Measurements from ENCODE around the gene PRKN.

The PRKN gene

DNA sequence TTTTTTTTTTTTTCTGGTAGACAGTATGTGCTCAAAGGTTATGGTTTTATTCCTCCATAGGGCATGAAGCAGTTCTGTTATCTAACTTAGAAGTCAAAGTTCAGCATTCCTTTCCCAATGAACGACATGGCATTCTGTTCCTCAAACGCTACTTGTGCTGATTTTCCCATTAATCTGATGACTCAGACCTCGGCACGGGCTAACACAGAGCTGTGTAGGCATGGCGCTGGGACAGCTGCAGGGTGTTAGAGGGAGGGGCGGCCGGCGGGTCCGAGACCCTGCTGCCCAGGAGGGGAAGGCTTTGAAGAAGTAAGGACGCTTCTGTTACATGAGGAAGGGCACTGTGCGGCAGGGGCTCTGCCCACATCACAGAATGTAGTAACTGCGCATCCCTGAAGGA, 1360.1 kb downstream of the PRKN start:
- DNase-seq (ENCODE audit: insufficient read length, low spot score): no peak
- FAIRE-seq: no peak
- TF ChIP-seq POLR2A (IDR thresholded peaks at IDR 0.05; ENCODE audit: low read depth, low read length): no peak

DNA sequence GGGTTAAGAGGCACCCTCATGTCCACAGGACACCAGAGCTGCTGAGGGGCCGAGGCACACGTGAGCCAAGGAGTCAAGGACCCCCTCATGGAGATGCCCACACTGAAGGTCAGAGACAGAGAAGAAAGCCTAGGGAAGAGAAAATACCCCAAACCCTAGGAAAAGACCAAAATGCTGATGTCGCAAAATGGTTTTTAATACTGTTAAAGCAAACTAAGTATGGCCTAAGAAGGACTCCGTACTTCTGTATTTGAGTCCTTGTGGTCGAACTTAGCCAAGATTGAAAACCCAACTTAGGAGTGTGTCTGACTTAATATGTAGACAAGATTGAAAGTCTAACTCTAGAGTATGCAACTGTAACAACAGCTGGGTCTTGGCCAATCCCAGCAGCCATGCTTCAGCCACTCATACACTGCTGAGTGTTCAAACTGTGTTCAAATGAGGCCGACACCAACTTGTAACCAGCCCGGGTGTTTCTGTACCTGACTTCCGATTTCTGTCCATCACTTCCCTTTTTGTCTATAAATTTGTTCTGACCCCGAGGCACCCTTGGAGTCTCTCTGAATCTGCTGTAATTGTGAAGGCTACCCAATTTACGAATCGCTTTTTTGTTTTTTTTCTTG, 1361.2 kb downstream of the PRKN start:
- no peak for DNase-seq (ENCODE audit: insufficient read length, low spot score)
- FAIRE-seq: no peak
- no peak for TF ChIP-seq POLR2A (IDR thresholded peaks at IDR 0.05; ENCODE audit: low read depth, low read length)

DNA sequence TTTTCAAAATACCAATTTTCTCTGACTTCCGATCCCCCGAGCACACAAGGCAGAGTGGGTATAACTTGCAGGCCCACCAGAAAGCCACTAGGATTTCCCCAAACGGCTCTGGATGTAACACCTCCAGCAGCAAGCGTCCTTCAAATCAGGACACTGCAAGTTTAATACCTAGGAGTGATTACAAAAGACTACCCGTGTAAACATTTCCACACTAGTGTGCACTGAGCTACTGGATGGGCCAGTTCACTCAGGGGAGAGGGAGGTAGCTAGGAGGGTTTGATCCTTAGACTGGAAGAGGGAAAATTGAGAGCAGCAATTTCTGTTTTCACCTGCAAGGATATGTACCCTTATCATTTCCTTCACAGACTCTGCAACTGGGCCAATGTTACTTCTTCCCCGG, 1361.9 kb downstream of the PRKN start:
- DNase-seq (ENCODE audit: insufficient read length, low spot score) (no peak), FAIRE-seq (no peak)
- no peak for TF ChIP-seq POLR2A (IDR thresholded peaks at IDR 0.05; ENCODE audit: low read depth, low read length)

DNA sequence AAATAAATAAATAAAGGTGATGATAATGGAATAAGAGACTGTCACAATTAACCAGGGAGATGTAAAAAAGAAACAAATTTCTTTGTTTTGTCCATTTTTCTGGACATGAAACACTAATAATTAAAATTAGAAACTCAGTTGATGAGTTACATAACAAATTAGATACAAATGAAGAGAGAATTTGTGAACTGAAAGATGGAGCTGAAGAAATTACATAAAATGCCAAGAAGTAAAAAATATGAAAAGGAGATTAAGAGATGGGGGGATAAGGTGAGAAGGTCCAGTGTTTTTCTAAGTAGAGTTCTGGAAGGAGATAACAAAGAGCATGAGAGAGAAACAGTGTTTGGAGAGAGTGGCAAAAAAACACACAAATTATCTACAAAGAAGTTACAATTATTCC, 1364.3 kb downstream of the PRKN start:
- TF ChIP-seq POLR2A (IDR thresholded peaks at IDR 0.05; ENCODE audit: low read depth, low read length): no peak
- DNase-seq (ENCODE audit: insufficient read length, low spot score) (no peak), FAIRE-seq (no peak)

DNA sequence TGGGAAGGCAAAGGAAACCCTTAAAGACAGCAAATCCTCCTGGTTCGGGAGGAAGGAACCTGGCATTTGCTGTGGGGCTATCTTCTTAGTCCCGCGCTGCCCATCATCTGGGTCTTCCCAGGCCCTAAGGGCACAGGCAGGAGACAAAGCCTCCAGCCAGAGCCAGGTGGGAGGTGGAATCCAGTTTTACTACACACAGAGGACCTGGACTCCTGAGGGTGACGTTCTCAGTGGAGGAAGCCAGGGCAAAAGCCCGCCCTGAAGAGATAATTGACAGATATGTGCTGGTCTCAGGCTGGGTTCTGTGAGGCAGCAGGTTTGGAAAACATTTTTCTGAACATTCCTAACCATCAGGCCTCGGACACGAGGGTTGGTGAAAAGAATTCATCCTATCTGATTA, 1365.3 kb downstream of the PRKN start:
- TF ChIP-seq POLR2A (IDR thresholded peaks at IDR 0.05; ENCODE audit: low read depth, low read length): no peak
- DNase-seq (ENCODE audit: insufficient read length, low spot score) (no peak), FAIRE-seq (no peak)

DNA sequence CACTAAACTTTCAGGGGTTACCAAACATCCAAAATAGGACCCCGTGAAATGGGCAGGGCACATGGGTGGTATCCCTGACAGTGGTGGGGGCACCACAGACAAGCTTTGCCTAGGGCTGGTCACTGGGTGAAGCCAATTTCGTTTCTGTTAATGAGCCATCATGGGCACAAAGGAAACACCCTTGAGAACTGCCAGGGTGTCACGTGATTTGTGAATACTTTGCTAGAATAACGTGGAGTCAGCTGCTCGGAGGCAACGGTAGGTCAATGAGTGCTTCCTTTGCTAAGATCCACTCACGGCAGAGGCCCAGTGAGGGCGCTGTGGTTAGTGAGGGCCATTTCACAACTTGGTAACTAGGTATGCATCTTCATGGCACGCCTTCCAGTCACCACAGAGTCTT, 1366.0 kb downstream of the PRKN start:
- FAIRE-seq (no peak), DNase-seq (ENCODE audit: insufficient read length, low spot score) (no peak)
- no peak for TF ChIP-seq POLR2A (IDR thresholded peaks at IDR 0.05; ENCODE audit: low read depth, low read length)

DNA sequence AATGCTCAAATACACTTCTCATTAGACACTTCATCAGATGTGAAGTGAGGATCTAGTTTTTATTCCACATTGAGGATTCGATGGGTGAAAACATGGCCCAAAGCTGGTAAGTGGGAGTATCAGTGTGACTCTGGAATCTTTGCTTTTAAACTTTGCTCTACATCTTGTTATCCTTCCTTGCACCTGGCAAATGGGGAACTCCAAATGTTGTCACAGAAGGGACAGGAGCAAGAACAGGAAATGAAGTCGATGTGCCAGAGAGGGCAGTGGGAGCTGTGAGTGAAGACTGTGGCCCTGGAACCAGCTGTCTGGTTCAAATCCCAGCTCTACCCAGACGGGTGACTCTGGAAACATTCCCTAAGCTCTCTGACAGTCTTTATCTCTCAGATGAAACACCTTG, 1367.0 kb downstream of the PRKN start:
- TF ChIP-seq POLR2A (IDR thresholded peaks at IDR 0.05; ENCODE audit: low read depth, low read length): no peak
- DNase-seq (ENCODE audit: insufficient read length, low spot score): no peak
- FAIRE-seq: no peak

DNA sequence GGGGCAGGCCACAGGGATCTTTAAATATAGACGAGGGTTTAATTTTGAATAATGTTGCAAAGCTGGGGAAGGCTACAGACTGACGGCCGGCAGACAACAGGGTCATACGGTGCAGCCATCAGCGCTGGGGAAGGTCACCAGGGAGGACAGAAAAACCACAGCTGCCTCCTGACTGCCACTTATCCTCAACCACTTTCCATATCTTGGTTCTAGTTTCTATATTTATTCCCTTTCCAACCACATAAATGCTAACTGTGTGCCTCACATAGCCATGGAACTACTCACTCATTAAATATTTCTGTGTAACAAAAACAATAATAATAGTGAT, 1368.0 kb downstream of the PRKN start:
- DNase-seq (ENCODE audit: insufficient read length, low spot score): no peak
- FAIRE-seq: no peak
- TF ChIP-seq POLR2A (IDR thresholded peaks at IDR 0.05; ENCODE audit: low read depth, low read length): no peak

DNA sequence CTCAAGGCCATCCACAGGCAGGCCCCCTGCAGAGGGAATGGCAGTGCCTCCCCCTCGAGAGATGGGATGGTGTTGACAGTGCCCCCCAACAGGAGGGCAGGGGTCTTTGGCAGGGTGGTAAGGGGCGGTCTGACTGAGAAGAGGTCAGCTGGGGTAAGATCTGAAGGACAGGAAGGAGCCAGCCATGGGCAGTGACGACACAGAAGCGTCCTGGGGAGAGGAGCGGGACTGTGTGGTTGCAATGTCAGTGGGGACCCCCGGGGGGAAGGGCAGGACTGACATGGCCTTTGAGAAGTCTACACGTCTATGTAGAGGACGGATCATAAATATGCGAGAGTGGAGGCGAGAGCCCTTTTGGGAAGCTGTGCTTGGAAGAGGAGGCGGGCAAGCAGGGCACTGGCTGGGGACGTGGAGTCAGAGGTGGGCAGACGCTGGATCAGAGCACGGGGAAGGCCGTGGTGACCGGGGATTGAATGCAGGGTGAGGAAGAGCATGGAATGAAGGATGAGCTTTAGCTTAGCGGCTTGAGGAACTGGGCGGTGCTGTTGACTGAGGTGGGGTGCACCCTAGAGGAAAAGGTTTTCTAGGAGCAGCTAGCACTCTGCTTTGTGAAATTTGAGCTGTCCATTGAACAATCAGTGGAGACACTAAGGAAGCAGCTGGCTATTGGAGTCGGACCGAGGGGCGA, 1371.3 kb downstream of the PRKN start:
- no peak for TF ChIP-seq POLR2A (IDR thresholded peaks at IDR 0.05; ENCODE audit: low read depth, low read length)
- DNase-seq (ENCODE audit: insufficient read length, low spot score) (no peak), FAIRE-seq (no peak)

DNA sequence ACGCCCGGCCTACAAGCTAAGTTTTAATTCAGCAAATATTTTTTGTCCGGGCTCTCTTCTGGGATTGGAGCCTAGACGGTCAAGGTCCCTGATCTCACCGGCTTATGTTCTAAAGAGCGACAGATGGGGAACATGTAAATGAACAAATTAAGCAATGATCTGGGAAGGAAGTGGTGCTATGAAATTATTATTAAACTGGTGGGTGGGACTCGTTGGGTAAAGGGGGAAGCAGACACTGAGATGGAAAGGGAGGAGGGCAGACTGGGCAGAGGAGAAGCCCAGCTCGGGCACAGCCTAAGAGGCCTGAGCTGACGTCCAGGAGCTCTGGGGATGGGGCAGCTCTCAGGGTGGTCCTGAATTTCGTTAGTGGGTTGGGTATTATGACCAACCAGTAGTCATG, 1371.9 kb downstream of the PRKN start:
- TF ChIP-seq POLR2A (IDR thresholded peaks at IDR 0.05; ENCODE audit: low read depth, low read length): no peak
- no peak for DNase-seq (ENCODE audit: insufficient read length, low spot score)
- no peak for FAIRE-seq

DNA sequence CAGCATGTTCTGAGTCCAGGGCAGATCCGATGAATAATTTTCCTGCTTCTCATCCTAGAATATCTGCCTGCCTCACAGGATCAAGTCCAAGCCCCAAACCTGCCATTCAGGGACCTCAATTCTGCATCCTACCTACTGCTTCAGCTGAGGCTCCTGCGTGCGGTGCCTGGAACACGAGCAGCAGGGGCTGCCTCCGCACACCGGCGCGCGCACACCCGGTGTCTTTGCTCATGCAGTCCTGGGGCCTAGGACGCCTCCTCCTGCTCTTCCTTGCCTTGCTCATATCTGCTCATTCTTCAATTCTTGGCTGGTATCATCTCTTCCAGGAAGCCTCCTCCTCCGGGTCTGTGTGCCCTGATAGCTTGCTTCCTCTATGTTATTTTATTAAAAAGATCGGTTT, 1372.6 kb downstream of the PRKN start:
- no peak for DNase-seq (ENCODE audit: insufficient read length, low spot score)
- no peak for FAIRE-seq
- TF ChIP-seq POLR2A (IDR thresholded peaks at IDR 0.05; ENCODE audit: low read depth, low read length): no peak

DNA sequence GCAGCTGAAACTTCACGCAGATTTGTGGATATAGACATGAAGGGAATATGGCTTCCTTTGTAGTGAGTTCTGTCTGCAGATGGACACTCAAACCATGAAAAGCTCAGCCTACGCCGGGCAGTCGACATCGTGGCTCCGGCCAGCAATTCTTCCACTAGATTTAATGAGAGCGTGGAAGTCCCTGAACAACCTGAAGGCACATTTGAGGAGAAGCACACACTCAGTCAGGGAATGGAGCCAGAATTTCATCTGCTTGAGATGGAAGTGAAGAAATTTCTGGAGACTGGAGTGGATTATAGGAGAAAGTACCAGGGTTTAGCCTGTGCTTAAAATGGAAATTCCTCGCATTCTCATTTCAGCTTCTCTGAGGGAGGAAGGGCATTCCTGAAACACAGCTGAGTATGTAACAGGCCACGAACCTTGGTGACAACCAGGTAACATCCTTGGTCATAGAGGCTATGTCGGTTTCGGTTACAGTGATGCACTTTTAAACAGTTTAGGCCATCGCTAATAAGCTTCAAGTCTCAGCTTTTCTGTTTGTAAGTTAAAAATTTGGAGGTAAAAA, 1373.2 kb downstream of the PRKN start:
- DNase-seq (ENCODE audit: insufficient read length, low spot score) (no peak), FAIRE-seq (no peak)
- no peak for TF ChIP-seq POLR2A (IDR thresholded peaks at IDR 0.05; ENCODE audit: low read depth, low read length)

DNA sequence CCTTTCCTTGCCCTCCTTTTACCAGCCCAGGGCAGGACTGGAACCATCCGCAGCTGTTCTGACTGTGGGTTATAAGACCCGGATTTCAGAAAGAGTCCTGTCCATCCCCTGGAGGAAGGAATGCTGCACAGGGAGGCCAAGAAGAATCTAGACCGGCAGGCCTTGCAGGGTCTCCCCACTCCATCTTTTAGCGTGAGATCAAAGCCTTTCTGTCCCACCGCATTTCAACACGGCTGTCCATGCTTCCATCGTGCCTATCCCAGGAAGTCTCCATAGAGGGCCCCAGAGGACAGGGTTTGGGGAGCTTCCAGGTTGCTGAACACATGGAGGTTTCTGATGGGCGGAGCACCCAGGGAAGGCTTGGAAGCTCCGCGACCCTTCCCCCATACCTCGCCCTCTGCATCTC, 1374.4 kb downstream of the PRKN start:
- no peak for FAIRE-seq
- no peak for DNase-seq (ENCODE audit: insufficient read length, low spot score)
- TF ChIP-seq POLR2A (IDR thresholded peaks at IDR 0.05; ENCODE audit: low read depth, low read length): no peak

DNA sequence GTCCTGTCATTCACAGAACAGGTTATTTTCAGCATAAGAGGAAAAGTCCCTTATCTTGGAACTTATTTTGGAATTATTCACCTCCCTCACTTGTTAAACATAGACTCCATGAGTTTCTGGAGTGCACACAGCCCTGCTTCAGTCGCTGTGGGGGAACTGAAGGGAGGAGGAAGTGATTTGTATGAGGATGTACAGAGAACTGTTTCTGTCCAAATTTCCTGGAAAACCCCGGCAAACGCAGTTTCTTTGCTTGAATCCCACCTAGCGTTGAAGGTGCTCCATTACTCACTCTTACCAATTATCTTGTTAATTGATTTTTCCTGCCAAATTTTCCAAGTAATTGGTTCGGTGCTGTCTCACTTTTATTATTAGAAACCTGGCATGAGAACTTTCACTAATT, 1375.7 kb downstream of the PRKN start:
- DNase-seq (ENCODE audit: insufficient read length, low spot score) (no peak), FAIRE-seq (no peak)
- TF ChIP-seq POLR2A (IDR thresholded peaks at IDR 0.05; ENCODE audit: low read depth, low read length): no peak

DNA sequence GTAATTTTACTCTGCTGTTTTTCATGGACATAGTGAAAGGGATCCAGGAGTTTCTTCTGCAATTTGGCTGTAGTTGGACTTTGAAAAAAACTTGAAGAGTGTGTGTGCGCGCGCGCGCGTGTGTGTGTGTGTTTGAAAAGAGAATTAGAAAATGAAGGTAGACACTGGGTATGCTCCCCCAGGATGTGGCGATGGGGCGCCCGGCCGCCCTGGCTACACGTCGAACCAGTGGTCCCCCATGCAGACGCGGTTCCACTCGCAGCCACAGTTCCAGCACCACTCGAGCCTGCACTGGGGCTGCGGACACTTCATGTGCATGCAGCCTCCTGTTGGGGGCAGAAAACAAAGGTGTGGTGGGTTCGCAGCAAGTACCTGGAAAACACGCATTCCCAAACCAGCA, 1377.7 kb downstream of the PRKN start:
- FAIRE-seq (no peak), DNase-seq (ENCODE audit: insufficient read length, low spot score) (no peak)
- TF ChIP-seq POLR2A (IDR thresholded peaks at IDR 0.05; ENCODE audit: low read depth, low read length): no peak
